Liver (tissue), 3 donors: ENCODE results near the gene GSPT1.

ENCODE experiments used
- CTCF ChIP-seq: fragments of 150-350 bp; IDR thresholded peaks from 2 replicates; pipeline ENCODE4 v1.5.1; 2017; ENCODE audit warnings: improper control_type of control experiment, low read depth, low read length; ENCODE audit not compliant: missing input control
- EGR1 ChIP-seq, 2 donors: IDR thresholded peaks; 2 replicates each; pipeline ENCODE4 v1.6.1; 2016 to 2018; ENCODE audit warnings: antibody characterized with exemption in 2 of 2, low read depth in 2 of 2
- GABPA ChIP-seq, 2 donors: IDR thresholded peaks in 1 of 2; conservative IDR thresholded peaks in 1 of 2; 2 replicates each; pipeline ENCODE4 v1.6.1; 2016; ENCODE audit warnings: antibody characterized with exemption in 2 of 2, mild to moderate bottlenecking in 1 of 2, moderate library complexity in 1 of 2
- HNF4A ChIP-seq, 2 donors: conservative IDR thresholded peaks; 2 replicates each; pipeline ENCODE4 v1.6.1; 2016; ENCODE audit warnings: antibody characterized with exemption in 2 of 2, mild to moderate bottlenecking in 2 of 2
- HNF4G ChIP-seq: IDR thresholded peaks from 2 replicates; pipeline ENCODE4 v1.6.1; 2016; ENCODE audit warnings: antibody characterized with exemption
- MAX ChIP-seq: IDR thresholded peaks from 2 replicates; pipeline ENCODE4 v1.6.1; 2016; ENCODE audit warnings: antibody characterized with exemption
- RAD21 ChIP-seq, 2 donors: IDR thresholded peaks; 2 replicates each; pipeline ENCODE4 v1.6.1; 2016; ENCODE audit warnings: antibody characterized with exemption in 2 of 2, mild to moderate bottlenecking in 2 of 2
- REST ChIP-seq: IDR thresholded peaks from 2 replicates; pipeline ENCODE4 v1.6.1; 2016; ENCODE audit warnings: antibody characterized with exemption, mild to moderate bottlenecking
- SP1 ChIP-seq: IDR thresholded peaks from 2 replicates; pipeline ENCODE4 v1.6.1; 2018; ENCODE audit warnings: antibody characterized with exemption, mild to moderate bottlenecking
- TAF1 ChIP-seq: conservative IDR thresholded peaks from 2 replicates; pipeline ENCODE4 v1.6.1; 2016; ENCODE audit warnings: antibody characterized with exemption, mild to moderate bottlenecking
- donor health status: healthy.
- donor health status: healthy.

GRCh38 chr16:11841026-11841425 lies 74.7 kb downstream of the GSPT1 start:
- TF ChIP-seq CTCF (no peak), SP1 (no peak), HNF4G (no peak), TAF1 (no peak), GABPA (IDR thresholded peaks at IDR 0.05 in 1 of 2, conservative IDR thresholded peaks at IDR 0.05 in 1 of 2) (no peak), HNF4A (conservative IDR thresholded peaks at IDR 0.05) (no peak), RAD21 (IDR thresholded peaks at IDR 0.05) (no peak), MAX (no peak), EGR1 (IDR thresholded peaks at IDR 0.05; ENCODE audit: low read depth in 2 of 2) (no peak), REST (no peak)
